ENCODE data around the gene RAC2. TPM values are rescaled to one million over a fixed set of nuclear protein-coding genes. Genes with fewer than 3 reads are reported as not detected.
"Not testable (repeated sequence)": the region's sequence is repeated elsewhere in the genome, so short reads cannot be mapped to it uniquely, and the experiment has no call there.

RAC2 gene
- total RNA-seq, 1 donor from 2014 or later: 4.8 TPM

GRCh38 chr22:37233751-37234631 is 10.1 kb downstream of the RAC2 start:
- no peak for DNase-seq

DNA sequence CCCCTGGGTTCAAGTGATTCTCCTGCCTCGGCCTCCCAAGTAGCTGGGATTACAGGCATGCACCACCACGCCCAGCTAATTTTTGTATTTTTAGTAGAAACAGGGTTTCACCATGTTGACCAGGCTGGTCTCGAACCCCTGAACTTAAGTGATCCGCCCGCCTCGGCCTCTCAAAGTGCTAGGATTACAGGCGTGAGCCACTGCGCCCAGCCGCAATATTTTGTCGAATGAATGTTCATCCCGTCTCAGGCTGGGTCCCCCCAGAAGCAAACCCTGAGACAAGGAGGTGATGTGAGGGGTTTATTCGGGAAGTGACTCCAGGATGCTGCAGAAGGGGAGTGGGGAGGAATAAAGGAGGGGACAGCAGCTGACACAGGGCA is 10.7 kb downstream of the RAC2 start:
- DNase-seq: not testable (repeated sequence)

- no peak for DNase-seq
These were observed 11.7 kb downstream of the RAC2 start for GRCh38 chr22:37232140-37232998.

DNA sequence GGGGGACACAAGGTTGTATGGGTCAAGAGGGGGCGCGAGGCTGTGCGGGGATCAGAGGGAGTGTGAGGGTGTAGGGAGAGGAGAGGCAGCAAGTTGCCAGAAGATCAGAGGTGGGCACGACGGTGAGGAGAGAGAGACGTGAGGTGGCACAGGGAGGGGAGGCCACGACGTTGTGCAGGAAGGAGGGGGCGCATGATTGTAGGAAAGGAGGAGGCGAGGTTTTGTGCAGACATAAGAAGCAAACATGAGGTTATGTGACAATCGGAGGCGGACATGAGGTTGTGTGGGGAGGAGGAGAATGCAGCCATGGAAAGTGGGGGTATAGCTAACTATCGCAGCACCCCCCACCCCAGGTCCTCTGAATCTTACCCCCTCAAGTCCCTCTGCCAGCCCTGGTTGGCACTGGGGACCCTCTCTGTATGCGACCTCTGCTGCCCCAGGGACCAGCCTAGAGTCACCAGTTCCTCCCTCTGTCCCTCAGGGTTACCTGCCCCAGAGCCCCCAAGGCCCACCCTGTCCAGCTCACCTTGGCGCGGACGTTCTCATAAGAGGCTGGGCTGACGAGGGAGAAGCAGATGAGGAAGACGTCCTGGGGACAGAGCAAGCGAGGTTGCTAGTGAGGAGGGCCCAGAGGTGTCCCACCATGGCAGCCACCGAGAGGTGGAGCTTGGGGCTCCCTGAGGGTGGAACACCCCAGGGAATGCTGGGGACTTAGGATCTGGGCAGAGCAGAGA is 12.5 kb downstream of the RAC2 start:
- DNase-seq: no peak

DNA sequence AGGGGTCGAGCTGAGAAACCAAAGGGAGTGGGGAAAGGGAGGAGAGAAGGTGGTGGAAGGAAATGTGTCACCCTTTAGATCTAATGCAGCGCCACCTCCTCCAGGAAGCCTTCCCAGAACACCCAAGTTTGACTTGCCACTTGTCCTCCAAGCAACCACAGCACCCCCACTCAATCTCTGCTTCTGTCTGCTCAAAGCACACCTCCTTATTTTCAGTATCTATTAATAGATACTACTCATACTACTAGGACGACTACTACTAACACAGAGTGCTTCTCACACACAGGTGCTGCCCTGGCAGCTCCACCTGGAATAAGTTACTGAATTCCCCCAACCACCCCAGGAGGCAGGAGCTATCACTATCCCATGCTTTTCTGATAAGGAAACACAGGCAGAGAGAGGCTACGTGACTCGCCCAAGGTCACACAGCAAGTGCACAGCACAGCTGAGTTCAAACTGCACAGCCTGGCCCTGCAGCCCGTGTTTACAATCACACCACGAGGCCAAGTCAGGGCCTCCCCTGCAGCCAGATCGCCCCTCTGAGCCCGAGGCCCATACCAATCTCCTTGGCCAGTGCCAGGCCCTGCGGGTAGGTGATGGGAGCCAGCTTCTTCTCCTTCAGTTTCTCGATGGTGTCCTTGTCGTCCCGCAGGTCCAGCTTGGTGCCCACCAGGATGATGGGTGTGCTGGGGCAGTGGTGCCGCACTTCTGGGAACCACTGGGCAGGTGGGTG is 13.2 kb downstream of the RAC2 start:
- no peak for DNase-seq

DNA sequence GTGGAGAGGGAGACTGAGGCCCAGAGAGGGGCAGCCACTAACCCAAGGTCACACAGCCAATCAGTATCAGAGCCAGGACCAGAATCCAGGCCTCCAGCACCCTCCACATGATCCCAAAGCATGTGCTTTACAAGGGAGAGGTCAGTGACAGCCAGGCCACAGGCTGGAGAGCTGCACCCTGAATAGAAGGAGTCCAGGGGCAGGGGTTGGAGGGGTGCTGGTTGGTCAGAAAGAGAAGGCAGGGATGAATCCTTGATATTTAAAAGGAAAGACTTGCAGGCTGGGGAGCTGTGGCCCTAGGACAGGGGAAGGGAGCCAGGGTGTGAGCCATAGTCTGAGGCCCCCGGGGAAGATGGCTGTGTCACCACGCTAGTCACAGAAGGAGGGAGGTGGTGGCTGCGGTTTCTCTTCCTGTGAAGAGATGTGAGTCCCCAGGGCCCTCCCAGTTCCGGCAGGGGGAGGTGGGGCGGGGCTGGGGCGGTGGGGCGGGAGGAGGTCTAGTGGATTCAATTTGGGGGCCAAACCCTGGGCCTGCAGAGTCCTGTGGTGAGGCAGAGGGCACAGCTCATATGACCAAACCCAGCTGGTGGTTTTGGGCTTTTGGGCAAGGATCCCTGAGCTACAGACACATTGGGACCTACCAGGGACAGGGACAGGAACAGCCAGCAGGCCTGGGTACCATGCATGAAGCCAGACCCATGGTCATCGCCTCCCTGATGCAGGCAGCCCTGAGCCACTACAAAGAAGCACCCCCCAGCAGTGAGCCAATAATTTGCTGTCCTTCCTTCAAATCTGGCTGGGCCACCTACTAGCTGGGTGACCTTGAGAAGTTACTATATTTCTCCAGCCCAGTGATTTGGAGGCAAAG is 14.0 kb downstream of the RAC2 start:
- no peak for DNase-seq

GRCh38 chr22:37229012-37229804 is 14.9 kb downstream of the RAC2 start:
- DNase-seq: peak; percentile 30

DNA sequence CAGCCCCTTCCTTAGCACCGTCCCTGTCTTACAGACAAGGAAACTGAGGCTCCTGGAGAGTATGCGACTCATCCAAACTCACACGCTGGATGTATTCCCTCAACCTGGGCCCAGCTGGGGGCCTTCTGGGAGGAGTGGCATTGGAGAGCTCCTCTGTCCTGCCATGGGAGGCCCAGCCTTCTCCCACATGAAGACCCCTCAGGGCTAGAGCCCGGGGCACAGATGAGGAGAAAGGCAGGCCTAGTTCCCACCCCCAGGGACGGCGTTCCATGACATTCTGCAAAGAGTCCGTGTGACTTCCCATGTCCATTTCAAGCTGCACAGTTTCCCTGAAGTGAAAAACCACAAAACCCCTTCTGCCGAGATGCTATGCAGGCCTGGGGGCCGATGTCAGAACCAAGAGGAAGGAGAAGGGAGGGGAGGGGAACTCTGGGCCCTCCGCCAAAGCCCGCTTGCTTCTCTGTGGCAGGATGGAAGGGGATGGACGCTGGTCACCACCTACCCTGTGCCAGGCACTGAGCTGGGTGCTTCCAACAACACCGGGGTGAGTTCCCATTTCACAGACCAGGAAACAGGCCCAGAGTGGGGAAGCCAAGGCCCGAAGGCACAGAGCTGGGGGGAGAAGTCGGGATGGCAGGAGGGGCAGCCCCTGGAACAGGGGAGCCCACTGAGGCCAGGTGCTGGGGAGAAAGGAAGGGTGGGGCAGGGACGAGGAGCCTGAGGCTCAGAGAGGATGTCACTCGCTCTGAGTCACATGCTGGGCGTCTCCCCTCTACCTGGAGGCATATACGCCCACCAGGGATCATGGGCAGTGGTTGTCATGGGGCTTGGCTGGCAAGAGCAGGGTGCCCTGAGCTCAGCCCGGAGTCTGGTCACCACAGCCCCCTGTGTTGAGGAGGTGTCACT is 15.7 kb downstream of the RAC2 start:
- peak; percentile 49 for DNase-seq

- DNase-seq: no peak
These were observed 17.6 kb downstream of the RAC2 start for GRCh38 chr22:37226514-37226913.

- no peak for DNase-seq
These were observed 18.0 kb downstream of the RAC2 start for GRCh38 chr22:37226087-37226486.

GRCh38 chr22:37225481-37225880 is 18.6 kb downstream of the RAC2 start:
- DNase-seq: no peak

DNA sequence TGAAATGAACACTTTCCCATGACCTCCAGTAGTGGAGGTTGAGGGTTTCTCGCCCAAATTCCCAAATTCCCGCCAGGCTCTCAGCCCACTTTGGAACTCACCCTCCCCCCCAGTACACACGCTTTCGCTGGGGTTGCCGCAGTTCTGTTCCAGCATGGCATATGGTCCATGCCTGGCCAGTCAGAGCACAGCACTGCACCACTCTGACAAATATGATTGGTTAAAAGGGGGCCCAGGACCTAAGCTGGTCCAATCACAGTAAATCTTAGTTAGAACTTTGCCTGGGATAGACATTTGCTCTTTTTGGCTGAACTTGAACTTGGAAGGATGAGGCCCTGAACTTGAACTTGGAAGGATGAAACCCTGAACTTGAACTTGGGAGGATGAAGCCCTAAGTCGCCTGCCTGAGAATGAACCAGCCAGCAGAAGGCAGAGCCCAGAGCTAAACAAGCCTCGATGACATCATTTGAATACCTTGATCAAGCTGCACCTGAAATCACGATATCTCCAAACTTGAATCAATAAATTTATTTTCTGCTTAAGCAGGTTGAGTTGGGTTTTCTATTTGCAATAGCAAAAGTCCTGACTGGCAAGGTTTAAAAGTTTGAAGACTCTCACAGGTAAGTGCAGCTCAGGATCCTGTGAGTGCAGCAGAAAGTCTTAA is 19.2 kb downstream of the RAC2 start:
- DNase-seq: no peak

DNA sequence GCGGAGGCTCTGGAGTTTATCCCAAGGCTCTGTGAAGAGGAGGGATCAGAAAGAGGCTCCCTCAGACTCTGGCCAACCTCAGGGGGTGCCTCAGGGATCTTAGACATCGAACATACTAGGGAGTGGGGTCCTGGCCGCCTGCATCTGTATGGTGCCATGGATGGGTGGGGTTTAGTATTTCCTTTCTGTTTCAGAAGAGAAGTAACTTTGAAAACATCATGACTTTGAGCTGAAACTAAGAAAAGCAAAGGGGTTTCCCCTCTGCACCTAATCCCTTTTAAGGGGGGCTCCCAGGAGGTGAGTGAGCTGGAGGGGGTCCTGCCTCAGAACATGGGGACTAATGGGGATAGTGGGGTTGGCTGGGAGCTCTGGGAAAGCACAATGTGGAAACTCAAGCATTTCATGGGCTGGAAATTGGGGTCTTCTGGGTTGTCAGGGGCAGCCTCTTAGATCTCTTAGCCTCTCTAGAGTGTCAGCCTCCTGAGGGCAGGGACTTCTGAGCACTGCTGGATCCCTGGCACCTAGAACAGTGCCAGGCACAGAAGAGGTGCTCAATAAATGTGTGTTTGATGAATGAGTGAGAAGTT is 20.0 kb downstream of the RAC2 start:
- no peak for DNase-seq

GRCh38 chr22:37222440-37222971 is 21.6 kb downstream of the RAC2 start:
- DNase-seq: no peak

GRCh38 chr22:37221424-37222333 is 22.4 kb downstream of the RAC2 start:
- no peak for DNase-seq

DNA sequence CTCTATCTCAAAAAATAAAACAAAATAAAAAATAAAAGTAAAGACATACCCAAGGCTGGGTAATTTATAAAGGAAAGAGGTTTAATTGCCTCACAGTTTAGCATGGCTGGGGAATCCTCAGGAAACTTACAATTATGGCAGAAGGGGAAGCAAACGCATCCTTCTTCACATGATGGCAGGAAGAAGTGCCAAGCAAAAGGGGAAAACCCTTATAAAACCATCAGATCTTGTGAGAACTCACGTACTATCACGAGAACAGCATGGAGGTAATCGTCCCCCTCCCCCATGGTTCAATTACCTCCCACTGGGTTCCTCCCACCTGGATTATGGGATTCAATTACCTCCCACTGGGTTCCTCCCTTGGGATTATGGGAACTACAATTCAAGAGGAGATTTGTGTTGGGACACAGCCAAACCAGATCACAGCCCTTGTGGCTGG is 23.5 kb downstream of the RAC2 start:
- DNase-seq: no peak

Measured in tongue (tissue), 2 donors.